ENCODE measurements around the gene ANKRD42.

DNA sequence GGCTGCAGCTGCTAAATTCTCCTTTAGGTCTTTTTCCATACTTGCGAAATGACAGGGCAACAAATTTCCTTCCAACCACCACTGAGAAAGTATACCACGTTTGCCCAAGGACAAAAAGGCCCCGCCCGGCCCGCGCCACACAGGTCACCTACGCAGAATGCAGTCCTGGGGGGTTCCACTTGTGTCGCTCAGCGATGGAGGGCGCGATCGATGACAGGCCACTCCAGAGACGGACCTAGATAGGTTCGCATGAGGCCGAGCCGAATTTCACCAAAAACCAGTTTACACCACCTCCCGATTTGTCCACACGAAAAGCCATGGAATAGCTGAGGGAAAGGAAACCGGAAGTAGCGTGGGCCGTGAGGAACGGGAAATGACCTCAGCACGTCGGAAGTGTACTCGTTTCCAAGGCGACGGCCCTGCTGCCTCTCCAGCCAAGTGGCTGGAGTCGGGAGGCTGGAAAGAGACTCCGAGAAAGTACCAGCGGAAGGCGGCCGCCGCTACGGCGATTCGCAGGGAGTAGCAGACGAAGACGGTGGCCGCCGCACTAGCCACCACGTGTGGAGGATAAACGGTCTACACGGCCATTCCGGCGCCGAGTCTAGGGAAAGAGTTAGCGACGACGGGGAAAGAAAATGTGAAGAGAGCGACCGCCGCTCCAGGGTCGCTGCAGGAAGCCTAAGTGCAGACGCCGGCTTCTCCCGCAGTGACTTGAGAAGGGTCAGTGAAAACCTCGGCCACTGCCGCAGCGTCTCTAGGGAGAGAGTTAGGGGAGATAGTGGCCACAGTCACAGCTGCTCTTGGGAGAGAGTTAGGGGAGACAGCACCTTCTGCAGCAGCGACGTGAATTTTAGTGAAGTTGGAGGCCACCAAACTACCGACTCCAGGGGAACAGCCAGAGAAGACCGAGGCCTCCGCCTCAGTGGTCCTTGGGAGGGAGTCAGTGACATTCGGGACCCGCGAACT is at the start of gene ANKRD42:
- TF ChIP-seq CTCF (conservative IDR thresholded peaks at IDR 0.05 in 1 of 2, IDR thresholded peaks at IDR 0.05 in 1 of 2; ENCODE audit: low read depth in 1 of 2, low read length in 2 of 2), result no peak
- TF ChIP-seq EZH2 (IDR thresholded peaks at IDR 0.05; ENCODE audit: low read length, missing control alignments), result no peak
